K562 (cell line): ENCODE measurements around the gene PCDHGA8. TPM values are rescaled to one million over a fixed set of nuclear protein-coding genes. Genes with fewer than 3 reads are reported as not detected.
"Not testable (repeated sequence)": the region's sequence is repeated elsewhere in the genome, so short reads cannot be mapped to it uniquely, and the experiment has no call there.

Source experiments
- ATAC-seq: fragments of 200-7000 bp; cut with Tn5 transposase; 3 replicates; pipeline ENCODE4 v1.9.1; 2020; ENCODE audit warnings: moderate library complexity
- BruUV-seq: library from RNA; stranded (reverse); fragments of 400-500 nt; replicated peaks from 2 replicates; lab custom pipeline; 2021; lab: Mats Ljungman, UMichigan
- CTCF ChIA-PET: fragments of 300-600 bp; formaldehyde crosslinking; extraction: SDS; loops from one replicate; lab custom pipeline; 2021; ENCODE audit warnings: low intra/inter-chr PET ratio; lab: Yijun Ruan, JAX
- POLR2A ChIA-PET: fragments of 300-600, 350-650 bp; sonication (Branson Sonifier 250); formaldehyde crosslinking; extraction: SDS; loops from one replicate; lab custom pipeline; 2021; ENCODE audit warnings: antibody characterized with exemption, inconsistent platforms; lab: Yijun Ruan, JAX
- DNase-seq, 4 experiments: peaks; one replicate each; pipeline versions ENCODE4 v3.0.0 to v3.0.0-alpha.2; 2011 to 2018; ENCODE audit warnings: low spot score in 3 of 4, mixed read lengths in 3 of 4; ENCODE audit errors: extremely low read depth in 1 of 4
- FAIRE-seq: peaks from 2 replicates; lab custom pipeline; 2011; peaks lifted over from hg19 to GRCh38; lab: Jason Lieb, UNC
- H2AFZ ChIP-seq: 2 replicates; pipeline ENCODE4 v1.6.0; 2011; ENCODE audit warnings: low read depth, low read length, control low read depth, inconsistent platforms
- H3K27ac ChIP-seq: fragments of 200-600 bp; 3 replicates; pipeline ENCODE4 v1.8.0; 2011; ENCODE audit warnings: low read depth, mild to moderate bottlenecking, control low read depth, inconsistent platforms, low read length, moderate library complexity, mixed read lengths; ENCODE audit errors: extremely low read depth
- H3K27me3 ChIP-seq, 2 experiments: fragments of 300-600 bp in 1 of 2; 2 replicates in 1 of 2; 3 replicates in 1 of 2; pipeline versions ENCODE4 v1.6.0 to v1.8.0; 2011; ENCODE audit warnings: inconsistent platforms in 2 of 2, low read length in 2 of 2, mild to moderate bottlenecking in 1 of 2, mixed read lengths in 1 of 2, moderate library complexity in 1 of 2; ENCODE audit not compliant: control insufficient read depth in 2 of 2, insufficient read depth in 2 of 2
- H3K36me3 ChIP-seq: fragments of 300-600 bp; 3 replicates; pipeline ENCODE4 v1.8.0; 2011; ENCODE audit warnings: mild to moderate bottlenecking, low read length, inconsistent platforms; ENCODE audit not compliant: control insufficient read depth, insufficient read depth
- H3K4me1 ChIP-seq, 2 experiments: fragments of 200-600 bp in 1 of 2; replicated peaks in 1 of 2; 2 replicates in 1 of 2; 3 replicates in 1 of 2; pipeline versions ENCODE4 v1.5.1 to v1.8.0; 2011; ENCODE audit warnings: inconsistent platforms in 2 of 2, low read length in 2 of 2, mild to moderate bottlenecking in 1 of 2, mixed read lengths in 1 of 2, moderate library complexity in 1 of 2; ENCODE audit not compliant: control insufficient read depth in 2 of 2, insufficient read depth in 2 of 2
- H3K4me2 ChIP-seq: 2 replicates; pipeline ENCODE4 v1.6.1; 2011; ENCODE audit warnings: low read length, control low read depth, inconsistent platforms, mixed read lengths; ENCODE audit not compliant: insufficient read depth
- H3K4me3 ChIP-seq: fragments of 200-600 bp; sonication (generic), shearing (Covaris generic); 2 replicates; pipeline ENCODE4 v1.5.1; 2016; ENCODE audit warnings: control low read depth, inconsistent platforms
- H3K79me2 ChIP-seq: fragments of 200-600 bp; 3 replicates; pipeline ENCODE4 v1.8.0; 2011; ENCODE audit warnings: low read length, inconsistent platforms; ENCODE audit not compliant: control insufficient read depth, insufficient read depth
- H3K9ac ChIP-seq, 2 experiments: 2 replicates each; pipeline versions ENCODE4 v1.6.0 to v1.6.1; 2011; ENCODE audit warnings: low read depth in 2 of 2, low read length in 2 of 2, control low read depth in 1 of 2, inconsistent platforms in 1 of 2, mild to moderate bottlenecking in 1 of 2, mixed read lengths in 1 of 2; ENCODE audit not compliant: insufficient read depth in 1 of 2
- H3K9me1 ChIP-seq: one replicate; pipeline ENCODE4 v1.6.0; 2011; ENCODE audit warnings: inconsistent platforms, mild to moderate bottlenecking, low read length, moderate library complexity; ENCODE audit not compliant: control insufficient read depth, insufficient read depth
- H3K9me3 ChIP-seq: replicated peaks from 2 replicates; pipeline ENCODE4 v1.5.1; 2011; ENCODE audit warnings: low read depth, low read length, inconsistent platforms; ENCODE audit not compliant: control insufficient read depth, insufficient read depth
- H4K20me1 ChIP-seq: replicated peaks from 2 replicates; pipeline ENCODE4 v1.6.1; 2011; ENCODE audit warnings: low read length, inconsistent platforms, mixed read lengths; ENCODE audit not compliant: control insufficient read depth, insufficient read depth
- ATF2 ChIP-seq: sonication (generic); formaldehyde crosslinking; IDR thresholded peaks from 2 replicates; pipeline ENCODE4 v1.8.1; 2022; ENCODE audit warnings: missing genetic modification reagents
- ATF7 ChIP-seq: fragments of 450-650 bp; IDR thresholded peaks from 2 replicates; pipeline ENCODE4 v1.7.1; 2014; ENCODE audit warnings: mild to moderate bottlenecking, moderate library complexity
- DMBX1 ChIP-seq: fragments of 250-450 bp; sonication (Bioruptor Pico); IDR thresholded peaks from 2 replicates; pipeline ENCODE4 v1.8.0; 2022; ENCODE audit warnings: inconsistent platforms, mild to moderate bottlenecking, moderate library complexity, borderline replicate concordance
- HNRNPL ChIP-seq: fragments of 200-400 bp; formaldehyde crosslinking; IDR thresholded peaks from 2 replicates; pipeline ENCODE4 v1.6.1; 2017; ENCODE audit warnings: low read depth, mild to moderate bottlenecking, low read length
- NFATC3 ChIP-seq: fragments of 450-650 bp; IDR thresholded peaks from 2 replicates; pipeline ENCODE4 v1.6.1; 2017; ENCODE audit warnings: mild to moderate bottlenecking
- PYGO2 ChIP-seq: fragments of 450-650 bp; IDR thresholded peaks from 2 replicates; pipeline ENCODE4 v1.6.1; 2016; ENCODE audit warnings: mild to moderate bottlenecking, missing genetic modification characterization, moderate library complexity, missing compliant biosample characterization
- TCFL5 ChIP-seq: fragments of 250-450 bp; sonication (Bioruptor Pico); conservative IDR thresholded peaks from 2 replicates; pipeline ENCODE4 v1.6.1; 2021; ENCODE audit warnings: mild to moderate bottlenecking, moderate library complexity, matching md5 sums
- WGBS: fragments of 100-300 bp; shearing (Covaris generic); methylation state at CpG from one replicate; pipeline ENCODE4 v1.1.6; 2016; ENCODE audit warnings: low coverage, mixed read lengths; ENCODE audit not compliant: insufficient coverage; ENCODE audit errors: missing lambda C conversion rate; 5-methylcytosine and 5-hydroxymethylcytosine counted together
- in situ Hi-C: fragments of 300-500 bp; cut with MboI; formaldehyde crosslinking; loops from 4 replicates; pipeline ENCODE4 v1.15.0; 2018; ENCODE audit warnings: inconsistent platforms, mixed read lengths
- intact Hi-C: fragments of 100-400 bp; cut with micrococcal nuclease; formaldehyde crosslinking; loops from 2 replicates; pipeline ENCODE4 v1.14.2; 2022
- polyA plus RNA-seq, 8 experiments: library from polyadenylated mRNA; depleted of rRNA in 4 of 8; stranded (reverse) in 5 of 8; unstranded in 3 of 8; fragments of >200 nt; fragmentation: Nextera tagmentation in 2 of 8; fragmentation: Illumina TruSeq in 1 of 8; extraction: Ambion mirVana in 2 of 8; extraction: Trizol in 1 of 8; gene quantifications; 2 replicates each; pipeline versions ENCODE4 v1.2.1 to v1.2.3, GENCODE V29; 2011 to 2014; ENCODE audit warnings: inconsistent platforms in 1 of 8, missing spikeins in 1 of 8
- total RNA-seq, 7 experiments: library from RNA; depleted of rRNA in 6 of 7; stranded (reverse); fragments of >200 nt in 6 of 7; fragmentation: Illumina TruSeq in 2 of 7; extraction: Trizol in 2 of 7; gene quantifications; 2 replicates each; pipeline versions ENCODE4 v1.2.1 to v1.2.3, GENCODE V29; 2011 to 2021; ENCODE audit warnings: low replicate concordance in 1 of 7
- TF ChIP-seq, protein P1 (sequence below): sonication (generic); formaldehyde crosslinking; IDR thresholded peaks from 2 replicates; pipeline ENCODE4 v1.8.1; 2023; ENCODE audit warnings: mild to moderate bottlenecking, missing genetic modification reagents
- TF ChIP-seq, protein P2 (sequence below), 2 experiments: fragments of 450-650 bp; conservative IDR thresholded peaks; 2 replicates each; pipeline ENCODE4 v1.6.1; 2017; ENCODE audit warnings: mild to moderate bottlenecking in 2 of 2, moderate library complexity in 2 of 2

Gene PCDHGA8
- total and polyA plus RNA-seq, 9 of the 15 experiments (the other 6 are each of a cell fraction or from before 2014, with no cell fraction given): 0.04 to 0.11 (median 0.07) TPM; not detected in 2

- FAIRE-seq, H3K79me2 ChIP-seq, H3K9ac ChIP-seq, H3K9me3 ChIP-seq, POLR2A ChIA-PET, intact Hi-C loops, DNase-seq: not testable (repeated sequence)
- H3K4me1 ChIP-seq: peaks cover 0 to 20% of the 10 kb centered on the region in 2 experiments; a peak in 2 of 5 replicates
- TF ChIP-seq, protein P1, sequence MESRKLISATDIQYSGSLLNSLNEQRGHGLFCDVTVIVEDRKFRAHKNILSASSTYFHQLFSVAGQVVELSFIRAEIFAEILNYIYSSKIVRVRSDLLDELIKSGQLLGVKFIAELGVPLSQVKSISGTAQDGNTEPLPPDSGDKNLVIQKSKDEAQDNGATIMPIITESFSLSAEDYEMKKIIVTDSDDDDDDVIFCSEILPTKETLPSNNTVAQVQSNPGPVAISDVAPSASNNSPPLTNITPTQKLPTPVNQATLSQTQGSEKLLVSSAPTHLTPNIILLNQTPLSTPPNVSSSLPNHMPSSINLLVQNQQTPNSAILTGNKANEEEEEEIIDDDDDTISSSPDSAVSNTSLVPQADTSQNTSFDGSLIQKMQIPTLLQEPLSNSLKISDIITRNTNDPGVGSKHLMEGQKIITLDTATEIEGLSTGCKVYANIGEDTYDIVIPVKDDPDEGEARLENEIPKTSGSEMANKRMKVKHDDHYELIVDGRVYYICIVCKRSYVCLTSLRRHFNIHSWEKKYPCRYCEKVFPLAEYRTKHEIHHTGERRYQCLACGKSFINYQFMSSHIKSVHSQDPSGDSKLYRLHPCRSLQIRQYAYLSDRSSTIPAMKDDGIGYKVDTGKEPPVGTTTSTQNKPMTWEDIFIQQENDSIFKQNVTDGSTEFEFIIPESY (CRISPR knock-in tag): peak; percentile 49; the same call in 1 of the 2 replicates
- TF ChIP-seq, all 486 proteins: peak for 1; not testable (repeated sequence) for 485
- BruUV-seq, H3K4me2 ChIP-seq, H3K27ac ChIP-seq, CTCF ChIA-PET, in situ Hi-C loops, H4K20me1 ChIP-seq, H3K4me3 ChIP-seq, H3K9me1 ChIP-seq, H2AFZ ChIP-seq, ATAC-seq, H3K36me3 ChIP-seq: not testable (repeated sequence)
- 18% methylated on average over 19 of the region's 29 CpGs for WGBS
- peaks cover 4 to 26% of the 10 kb centered on the region in 2 experiments; a peak in 3 of 5 replicates for H3K27me3 ChIP-seq
Observed at GRCh38 chr5:141432726-141433125, 40.3 kb downstream of the PCDHGA8 start.

- no TSS peak for BruUV-seq
- in situ Hi-C loops (no loop called here), intact Hi-C loops (no loop called here)
- FAIRE-seq (no peak), ATAC-seq (no peak), DNase-seq (no peak)
- Histone ChIP-seq H3K27ac (no peak overlapping the region), H4K20me1 (no peaks in the 10 kb centered on the region), H2AFZ (no peak overlapping the region), H3K9ac (no peak overlapping the region), H3K79me2 (no peaks in the 10 kb centered on the region), H3K4me3 (no peak overlapping the region), H3K27me3 (peaks cover 0 to 20% of the 10 kb centered on the region in 2 experiments; a peak in 2 of 5 replicates), H3K4me2 (no peak overlapping the region), H3K9me1 (no peaks in the 10 kb centered on the region), H3K36me3 (no peaks in the 10 kb centered on the region), H3K9me3 (no peaks in the 10 kb centered on the region; the same call in 1 of the 2 replicates), H3K4me1 (peaks cover 0 to 16% of the 10 kb centered on the region in 2 experiments; a peak in 2 of 5 replicates)
- ChIA-PET CTCF (no interaction called here), POLR2A (no interaction called here)
- WGBS: 0% methylated on average over 2 of the region's 2 CpGs
- TF ChIP-seq TCFL5 (CRISPR knock-in tag): no peak
- TF ChIP-seq, protein P2, sequence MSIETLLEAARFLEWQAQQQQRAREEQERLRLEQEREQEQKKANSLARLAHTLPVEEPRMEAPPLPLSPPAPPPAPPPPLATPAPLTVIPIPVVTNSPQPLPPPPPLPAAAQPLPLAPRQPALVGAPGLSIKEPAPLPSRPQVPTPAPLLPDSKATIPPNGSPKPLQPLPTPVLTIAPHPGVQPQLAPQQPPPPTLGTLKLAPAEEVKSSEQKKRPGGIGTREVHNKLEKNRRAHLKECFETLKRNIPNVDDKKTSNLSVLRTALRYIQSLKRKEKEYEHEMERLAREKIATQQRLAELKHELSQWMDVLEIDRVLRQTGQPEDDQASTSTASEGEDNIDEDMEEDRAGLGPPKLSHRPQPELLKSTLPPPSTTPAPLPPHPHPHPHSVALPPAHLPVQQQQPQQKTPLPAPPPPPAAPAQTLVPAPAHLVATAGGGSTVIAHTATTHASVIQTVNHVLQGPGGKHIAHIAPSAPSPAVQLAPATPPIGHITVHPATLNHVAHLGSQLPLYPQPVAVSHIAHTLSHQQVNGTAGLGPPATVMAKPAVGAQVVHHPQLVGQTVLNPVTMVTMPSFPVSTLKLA (conservative IDR thresholded peaks at IDR 0.05): no peak
- no peak for TF ChIP-seq ATF7
- no peak for TF ChIP-seq PYGO2 (tag)
- TF ChIP-seq ATF2 (CRISPR knock-in tag): no peak
- TF ChIP-seq HNRNPL: no peak
- no peak for TF ChIP-seq NFATC3
- no peak for TF ChIP-seq DMBX1
Observed at GRCh38 chr5:141434006-141434405, 41.6 kb downstream of the PCDHGA8 start.
